ENCODE measurements around the gene IQGAP1. TPM values are rescaled to one million over a fixed set of nuclear protein-coding genes. Genes with fewer than 3 reads are reported as not detected.

Gene IQGAP1
- total RNA-seq, 1 experiment from 2014 or later: 72.4 TPM

DNA sequence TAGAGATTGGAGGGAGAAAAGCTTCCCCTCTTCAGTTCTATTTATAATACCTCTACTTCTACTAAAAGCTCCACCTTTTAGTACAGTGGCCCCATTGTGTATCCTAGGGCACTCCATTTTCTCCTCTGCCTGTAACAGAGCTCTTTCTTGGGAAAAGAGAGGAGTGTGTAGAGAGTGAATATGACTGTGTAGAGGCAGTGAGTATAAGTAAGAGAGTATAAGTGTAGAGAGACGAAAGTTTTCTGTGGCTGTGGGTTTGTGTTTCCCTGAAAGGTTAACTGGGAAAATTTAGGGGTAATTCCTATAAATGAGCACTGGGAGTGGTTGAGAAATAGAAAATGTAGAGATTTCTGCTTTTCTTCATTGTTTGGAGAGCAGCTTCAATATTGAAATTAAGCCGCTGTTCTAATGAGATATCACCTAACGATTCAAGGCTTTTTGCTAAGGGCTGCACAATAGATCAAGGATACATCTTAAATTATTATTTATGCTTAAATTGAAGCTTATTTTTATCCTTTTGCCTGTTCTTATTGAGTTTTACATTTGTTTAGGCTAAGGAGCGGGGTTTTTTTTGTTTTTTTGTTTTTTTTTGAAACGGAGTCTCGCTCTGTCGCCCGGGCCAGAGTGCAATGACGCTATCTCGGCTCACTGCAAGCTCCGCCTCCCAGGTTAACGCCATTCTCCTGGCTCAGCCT is 6.9 kb downstream of the IQGAP1 start:
- peak overlapping the region; percentile 29 for H3K27ac ChIP-seq (ENCODE audit: insufficient read length, low read depth, low read length)
- H3K56ac ChIP-seq (ENCODE audit: insufficient read length, low read depth, low read length): no peak overlapping the region
- H3K27me3 ChIP-seq (ENCODE audit: insufficient read depth, low read length): no peaks in the 10 kb centered on the region
- peaks cover 13% of the 10 kb centered on the region; the same call in 1 of the 2 replicates for H3K79me2 ChIP-seq (ENCODE audit: insufficient read depth, low read length)
- no peak overlapping the region for H2BK20ac ChIP-seq (ENCODE audit: low read depth, low read length, poor library complexity, severe bottlenecking)
- H3K23ac ChIP-seq (ENCODE audit: insufficient read length, low read depth, low read length): no peak overlapping the region
- no peaks in the 10 kb centered on the region for H4K20me1 ChIP-seq (ENCODE audit: control insufficient read depth, insufficient read depth, insufficient read length)
- H3K9me3 ChIP-seq (ENCODE audit: control insufficient read depth, low read depth, low read length): no peaks in the 10 kb centered on the region
- no peak overlapping the region for H4K8ac ChIP-seq (replicated peaks; ENCODE audit: insufficient read length, low read depth, low read length)
- H2BK12ac ChIP-seq (ENCODE audit: insufficient read length, low read depth, low read length): no peak overlapping the region
- no peak overlapping the region for H3T11ph ChIP-seq (ENCODE audit: low read length)
- H3K4me1 ChIP-seq (ENCODE audit: insufficient read depth, low read length): peaks cover 9% of the 10 kb centered on the region; the same call in 1 of the 2 replicates
- no peak overlapping the region for H3K4ac ChIP-seq (ENCODE audit: low read depth, low read length)
- H3K4me1 Mint-ChIP-seq: peaks cover 62 to 64% of the 10 kb centered on the region in 2 experiments
- H2AK5ac ChIP-seq (ENCODE audit: insufficient read length, low read length): no peak overlapping the region
- H3K36me3 Mint-ChIP-seq (ENCODE audit: insufficient read depth in 1 of 3, low read depth in 3 of 3): peaks cover 4 to 20% (median 12%) of the 10 kb centered on the region in 3 experiments; a peak in 5 of 7 replicates
- no peaks in the 10 kb centered on the region for H3K79me1 ChIP-seq (ENCODE audit: insufficient read depth, low read depth, low read length, poor library complexity, severe bottlenecking)
- no peak overlapping the region for H3K4me2 ChIP-seq (ENCODE audit: insufficient read depth, insufficient read length, low read length)
- H2BK5ac ChIP-seq (ENCODE audit: insufficient read length, low read length): no peak overlapping the region
- no peak overlapping the region for H3K18ac ChIP-seq (ENCODE audit: insufficient read length, low read depth, low read length)
- H3K14ac ChIP-seq (ENCODE audit: insufficient read depth, low read length): no peak overlapping the region
- H3K27ac Mint-ChIP-seq: peak overlapping the region in 2 of 3 experiments; percentile 65 to 68; a peak in 4 of 7 replicates
- no peak for DNase-seq
- no peak for TF ChIP-seq CTCF (conservative IDR thresholded peaks at IDR 0.05)
- no peak overlapping the region for H2BK120ac ChIP-seq (ENCODE audit: low read depth, low read length, poor library complexity, severe bottlenecking)
- no peaks in the 10 kb centered on the region for H3K27me3 Mint-ChIP-seq (ENCODE audit: low read depth)
- no peak overlapping the region for H4K5ac ChIP-seq (ENCODE audit: insufficient read length, low read depth, low read length)
- no peak overlapping the region for H4K91ac ChIP-seq (ENCODE audit: insufficient read length, low read depth, low read length)
- WGBS (ENCODE audit: extremely low coverage, insufficient read length, low lambda C conversion rate): 100% methylated on average over 1 of the region's 12 CpGs
- H3K23me2 ChIP-seq (ENCODE audit: insufficient read length, low read depth, low read length, poor library complexity, severe bottlenecking): no peaks in the 10 kb centered on the region
- no peak overlapping the region for H2BK15ac ChIP-seq (ENCODE audit: low read depth, low read length)
- no peak overlapping the region for H2AFZ ChIP-seq (ENCODE audit: low read length)
- no peak overlapping the region for H3K4me3 Mint-ChIP-seq
- no peak overlapping the region for H3K9ac ChIP-seq (ENCODE audit: extremely low read depth, insufficient read length, low read length)
- H3K9me3 Mint-ChIP-seq: no peaks in the 10 kb centered on the region

All from H9 (cell line).